CD4-positive, alpha-beta memory T cell (primary cell): Measurements from ENCODE around the gene NF2. TPM values are rescaled to one million over a fixed set of nuclear protein-coding genes. Genes with fewer than 3 reads are reported as not detected.
A peak's percentile ranks its signal among the peaks of the same experiment; 100 is the strongest.

Experiments used
- CTCF ChIA-PET: fragments of 350-600 bp; sonication (Branson Sonifier 250); formaldehyde crosslinking; loops from one replicate; lab custom pipeline; 2021; ENCODE audit warnings: inconsistent platforms; ENCODE audit not compliant: partially characterized antibody; lab: Charles Lee
- POLR2A ChIA-PET: fragments of 350-600 bp; sonication (Branson Sonifier 250); formaldehyde crosslinking; loops from one replicate; lab custom pipeline; 2021; ENCODE audit not compliant: partially characterized antibody; lab: Charles Lee
- DNase-seq, 5 donors: peaks; one replicate each; pipeline versions ENCODE4 v3.0.0 to v3.0.0-alpha.2; 2020 to 2022; ENCODE audit warnings: mixed read lengths in 1 of 5
- H3K27ac ChIP-seq: one replicate; pipeline ENCODE4 v1.7.0; 2013; ENCODE audit warnings: low read depth, low read length
- H3K27me3 ChIP-seq: 2 replicates; pipeline ENCODE4 v1.7.0; 2013; ENCODE audit warnings: mild to moderate bottlenecking, low read length, moderate library complexity; ENCODE audit not compliant: insufficient read depth
- H3K36me3 ChIP-seq: 2 replicates; pipeline ENCODE4 v1.7.0; 2013; ENCODE audit warnings: mild to moderate bottlenecking, low read length, moderate library complexity; ENCODE audit not compliant: insufficient read depth
- H3K4me1 ChIP-seq: 2 replicates; pipeline ENCODE4 v1.7.0; 2013; ENCODE audit warnings: mild to moderate bottlenecking, low read length, moderate library complexity; ENCODE audit not compliant: insufficient read depth
- H3K4me3 ChIP-seq, 2 donors: one replicate each; pipeline ENCODE4 v1.7.0; 2013; ENCODE audit warnings: low read length in 2 of 2, mild to moderate bottlenecking in 1 of 2
- H3K9me3 ChIP-seq, 2 donors: one replicate each; pipeline ENCODE4 v1.7.0; 2013; ENCODE audit warnings: low read length in 2 of 2, control low read depth in 1 of 2; ENCODE audit not compliant: control insufficient read depth in 1 of 2
- H3K27ac Mint-ChIP-seq, 7 donors: one replicate each; pipeline ENCODE4 v1.8.0; 2020 to 2021; ENCODE audit warnings: mixed read lengths in 7 of 7, mild to moderate bottlenecking in 6 of 7, inconsistent platforms in 3 of 7, moderate library complexity in 3 of 7
- H3K27me3 Mint-ChIP-seq, 2 donors: one replicate each; pipeline ENCODE4 v1.8.0; 2020 to 2021; ENCODE audit warnings: mixed read lengths in 2 of 2
- H3K36me3 Mint-ChIP-seq, 2 donors: one replicate each; pipeline ENCODE4 v1.8.0; 2020 to 2021; ENCODE audit warnings: mixed read lengths in 2 of 2, inconsistent platforms in 1 of 2, mild to moderate bottlenecking in 1 of 2
- H3K4me1 Mint-ChIP-seq, 4 donors: one replicate each; pipeline ENCODE4 v1.8.0; 2020 to 2021; ENCODE audit warnings: mixed read lengths in 4 of 4, mild to moderate bottlenecking in 1 of 4
- H3K4me3 Mint-ChIP-seq, 8 donors: one replicate each; pipeline ENCODE4 v1.8.0; 2020 to 2021; ENCODE audit warnings: mixed read lengths in 8 of 8, mild to moderate bottlenecking in 7 of 8, moderate library complexity in 6 of 8, inconsistent platforms in 3 of 8
- H3K9me3 Mint-ChIP-seq, 8 donors: one replicate each; pipeline ENCODE4 v1.8.0; 2020 to 2021; ENCODE audit warnings: mixed read lengths in 8 of 8, mild to moderate bottlenecking in 5 of 8, inconsistent platforms in 3 of 8, moderate library complexity in 1 of 8
- intact Hi-C: fragments of 100-400 bp; cut with micrococcal nuclease; formaldehyde crosslinking; loops from one replicate; pipeline ENCODE4 v1.15.1; 2023
- polyA plus RNA-seq, 2 donors: library from polyadenylated mRNA; unstranded; fragments of 300-500 nt; fragmentation: Illumina TruSeq; gene quantifications; one replicate each; pipeline ENCODE4 v1.2.3, GENCODE V29; 2021
- total RNA-seq, 2 experiments: library from RNA; stranded (reverse); gene quantifications; one replicate each; pipeline ENCODE4 v1.2.3, GENCODE V29; 2021

The NF2 gene
- total and polyA plus RNA-seq, 4 experiments from 2014 or later: 11.7 to 31.4 (median 24.2) TPM

- intact Hi-C loops: no loop called here
- Histone ChIP-seq H3K27me3 (no peaks in the 10 kb centered on the region), H3K9me3 (no peaks in the 10 kb centered on the region), H3K4me3 (no peak overlapping the region), H3K4me1 (no peaks in the 10 kb centered on the region), H3K36me3 (no peaks in the 10 kb centered on the region), H3K27ac (no peak overlapping the region)
- Mint-ChIP-seq H3K9me3 (no peaks in the 10 kb centered on the region), H3K36me3 (peaks cover 15 to 30% of the 10 kb centered on the region in 2 donors), H3K4me1 (no peaks in the 10 kb centered on the region), H3K4me3 (no peak overlapping the region), H3K27ac (no peak overlapping the region), H3K27me3 (no peaks in the 10 kb centered on the region)
- CTCF ChIA-PET: no interaction called here
- POLR2A ChIA-PET: no interaction called here
- no peak for DNase-seq
These were observed 131.0 kb downstream of the NF2 start for GRCh38 chr22:29734406-29734805.

GRCh38 chr22:29734838-29735237 lies 131.4 kb downstream of the NF2 start:
- intact Hi-C loops: no loop called here
- no peaks in the 10 kb centered on the region for H3K9me3 Mint-ChIP-seq
- DNase-seq: no peak
- no peaks in the 10 kb centered on the region for H3K4me1 Mint-ChIP-seq
- no peak overlapping the region for H3K4me3 Mint-ChIP-seq
- H3K36me3 Mint-ChIP-seq: peaks cover 16 to 30% of the 10 kb centered on the region in 2 donors
- H3K4me1 ChIP-seq: no peaks in the 10 kb centered on the region
- H3K9me3 ChIP-seq: no peaks in the 10 kb centered on the region
- peaks cover 2% of the 10 kb centered on the region for H3K36me3 ChIP-seq
- no peak overlapping the region for H3K27ac Mint-ChIP-seq
- no peaks in the 10 kb centered on the region for H3K27me3 ChIP-seq
- H3K4me3 ChIP-seq: no peak overlapping the region
- no peaks in the 10 kb centered on the region for H3K27me3 Mint-ChIP-seq
- ChIA-PET CTCF (no interaction called here), POLR2A (no interaction called here)
- H3K27ac ChIP-seq: no peak overlapping the region

- Mint-ChIP-seq H3K36me3 (peaks cover 16 to 30% of the 10 kb centered on the region in 2 donors), H3K4me1 (no peaks in the 10 kb centered on the region), H3K9me3 (no peaks in the 10 kb centered on the region), H3K27me3 (no peaks in the 10 kb centered on the region), H3K4me3 (no peak overlapping the region), H3K27ac (no peak overlapping the region)
- ChIA-PET POLR2A (no interaction called here), CTCF (no interaction called here)
- H3K4me1 ChIP-seq: no peaks in the 10 kb centered on the region
- H3K27ac ChIP-seq: no peak overlapping the region
- no peak for DNase-seq
- H3K9me3 ChIP-seq: no peaks in the 10 kb centered on the region
- intact Hi-C loops: no loop called here
- H3K36me3 ChIP-seq: peaks cover 8% of the 10 kb centered on the region
- no peak overlapping the region for H3K4me3 ChIP-seq
- no peaks in the 10 kb centered on the region for H3K27me3 ChIP-seq
These were observed 132.0 kb downstream of the NF2 start for GRCh38 chr22:29735416-29735815.

- no peak overlapping the region for H3K27ac Mint-ChIP-seq
- CTCF ChIA-PET: no interaction called here
These were observed 134.1 kb downstream of the NF2 start for GRCh38 chr22:29737251-29738117.

GRCh38 chr22:29738118-29738815 lies 134.8 kb downstream of the NF2 start:
- H3K9me3 ChIP-seq: no peaks in the 10 kb centered on the region
- Mint-ChIP-seq H3K27ac (no peak overlapping the region), H3K36me3 (peaks cover 17 to 29% of the 10 kb centered on the region in 2 donors), H3K9me3 (no peaks in the 10 kb centered on the region), H3K27me3 (no peaks in the 10 kb centered on the region), H3K4me1 (no peaks in the 10 kb centered on the region), H3K4me3 (no peak overlapping the region)
- no peaks in the 10 kb centered on the region for H3K4me1 ChIP-seq
- DNase-seq: no peak
- peaks cover 11% of the 10 kb centered on the region for H3K36me3 ChIP-seq
- POLR2A ChIA-PET: no interaction called here
- H3K27me3 ChIP-seq: no peaks in the 10 kb centered on the region
- H3K4me3 ChIP-seq: no peak overlapping the region
- H3K27ac ChIP-seq: no peak overlapping the region
- intact Hi-C loops: no loop called here
- CTCF ChIA-PET: no interaction called here

More at GRCh38 chr22:29737251-29738117, 134.1 kb downstream of the NF2 start:
- Histone ChIP-seq H3K36me3 (peaks cover 11% of the 10 kb centered on the region), H3K4me3 (no peak overlapping the region), H3K27me3 (no peaks in the 10 kb centered on the region), H3K9me3 (no peaks in the 10 kb centered on the region), H3K4me1 (no peaks in the 10 kb centered on the region), H3K27ac (no peak overlapping the region)
- Mint-ChIP-seq H3K9me3 (no peaks in the 10 kb centered on the region), H3K36me3 (peaks cover 17 to 28% of the 10 kb centered on the region in 2 donors), H3K4me3 (no peak overlapping the region), H3K4me1 (no peaks in the 10 kb centered on the region), H3K27me3 (no peaks in the 10 kb centered on the region)
- intact Hi-C loops: no loop called here
- POLR2A ChIA-PET: no interaction called here
- no peak for DNase-seq

- Histone ChIP-seq H3K27me3 (no peaks in the 10 kb centered on the region), H3K36me3 (peaks cover 11% of the 10 kb centered on the region), H3K4me3 (no peak overlapping the region), H3K27ac (no peak overlapping the region), H3K9me3 (no peaks in the 10 kb centered on the region), H3K4me1 (no peaks in the 10 kb centered on the region)
- H3K27me3 Mint-ChIP-seq: no peaks in the 10 kb centered on the region
- H3K9me3 Mint-ChIP-seq: no peaks in the 10 kb centered on the region
- ChIA-PET CTCF (no interaction called here), POLR2A (no interaction called here)
- DNase-seq: no peak
- H3K36me3 Mint-ChIP-seq: peaks cover 17 to 35% of the 10 kb centered on the region in 2 donors
- H3K4me3 Mint-ChIP-seq: no peak overlapping the region
- intact Hi-C loops: no loop called here
- no peak overlapping the region for H3K27ac Mint-ChIP-seq
- H3K4me1 Mint-ChIP-seq: no peaks in the 10 kb centered on the region
These were observed 136.0 kb downstream of the NF2 start for GRCh38 chr22:29739346-29739875.

GRCh38 chr22:29740216-29740615 lies 136.8 kb downstream of the NF2 start:
- H3K27ac ChIP-seq: no peak overlapping the region
- no peak for DNase-seq
- no peaks in the 10 kb centered on the region for H3K9me3 ChIP-seq
- ChIA-PET CTCF (no interaction called here), POLR2A (no interaction called here)
- H3K27me3 ChIP-seq: no peaks in the 10 kb centered on the region
- Mint-ChIP-seq H3K27me3 (no peaks in the 10 kb centered on the region), H3K4me3 (no peak overlapping the region), H3K36me3 (peaks cover 21 to 43% of the 10 kb centered on the region in 2 donors), H3K9me3 (no peaks in the 10 kb centered on the region), H3K27ac (peak overlapping the region in 1 of 7 donors; percentile 79), H3K4me1 (no peaks in the 10 kb centered on the region)
- intact Hi-C loops: no loop called here
- H3K4me3 ChIP-seq: no peak overlapping the region
- H3K4me1 ChIP-seq: no peaks in the 10 kb centered on the region
- H3K36me3 ChIP-seq: peaks cover 17% of the 10 kb centered on the region
